Activated CD4-positive, alpha-beta T cell treated with anti-CD3 and anti-CD28 coated beads, Interleukin-2, amount 50 U/mL, for 24 hours (primary cell): ENCODE data around the gene OR6Q1.

Experiments used
- DNase-seq, 2 donors: peaks; one replicate each; pipeline ENCODE4 v3.0.0-alpha.2; 2020; ENCODE audit warnings: low read depth in 1 of 2, low spot score in 1 of 2

OR6Q1 gene

DNA sequence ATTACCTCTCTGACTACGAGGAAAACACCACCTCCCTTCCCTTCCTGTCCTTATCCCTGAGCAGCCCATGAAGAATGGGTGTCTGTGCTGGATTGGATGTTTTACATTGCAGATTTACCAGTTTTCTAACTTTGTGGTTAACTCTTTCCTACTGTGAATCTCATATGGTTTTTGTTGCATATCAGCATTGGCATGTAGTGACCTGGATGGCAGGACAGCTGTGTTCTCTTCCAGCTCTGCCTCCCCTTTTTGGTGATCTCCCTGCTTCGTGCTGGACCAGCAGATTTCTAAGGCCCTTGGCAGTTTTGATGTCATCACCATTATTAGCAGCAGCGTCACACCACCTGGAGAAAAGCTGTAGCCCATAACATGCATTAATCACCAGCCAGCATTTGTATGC lies 26.7 kb downstream of the OR6Q1 start:
- no peak for DNase-seq

DNA sequence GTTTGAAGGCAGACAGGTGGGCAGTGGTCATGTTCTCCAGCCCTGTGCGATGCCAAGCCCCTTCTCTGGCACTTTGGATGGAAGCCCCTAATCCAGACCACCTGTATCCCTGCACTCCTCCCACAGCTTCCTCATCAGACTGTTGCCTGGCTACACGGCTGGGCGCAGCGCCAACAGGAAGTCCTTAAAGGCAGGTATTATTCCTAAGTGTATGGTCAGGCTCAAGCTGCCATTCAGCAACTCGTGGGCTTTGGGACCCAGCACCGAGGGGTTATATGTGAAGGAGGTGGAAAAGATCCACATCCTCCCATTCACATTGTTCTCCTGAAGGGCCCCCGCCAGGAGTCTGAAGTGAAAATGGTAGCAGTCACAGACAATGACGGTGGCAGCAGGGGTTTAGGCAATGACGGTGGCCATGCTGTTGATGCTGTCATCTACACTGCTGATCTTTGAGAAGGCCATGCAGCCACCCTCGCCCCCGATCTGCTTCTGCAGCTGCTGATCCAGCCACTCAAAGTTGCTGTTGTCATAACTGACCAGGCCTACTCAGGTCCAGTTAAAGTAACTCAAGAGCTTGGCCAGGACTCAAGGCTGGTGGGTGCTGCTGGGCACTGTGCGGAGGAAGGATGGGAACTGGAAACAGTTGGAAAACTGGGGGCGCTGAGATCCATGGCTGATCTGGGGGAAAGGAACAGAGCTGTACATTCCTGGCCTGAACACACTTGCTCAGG lies 27.7 kb downstream of the OR6Q1 start:
- DNase-seq, result no peak

DNA sequence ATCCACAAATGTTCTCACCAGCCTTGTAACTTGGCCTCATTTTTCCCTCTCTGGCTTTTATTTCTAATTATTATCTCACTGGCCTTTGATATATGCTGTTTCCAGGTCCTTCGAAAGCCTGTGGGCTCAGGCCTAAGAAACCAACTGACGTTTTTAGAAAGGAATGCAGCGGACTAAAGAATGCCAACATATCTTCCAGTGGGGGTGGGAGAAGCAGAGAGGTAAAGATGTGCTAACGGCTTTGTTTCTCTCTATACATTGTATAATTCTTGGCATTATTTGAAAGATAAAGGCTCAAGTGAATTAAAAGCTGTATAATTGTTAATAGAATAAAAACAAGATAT lies 28.2 kb downstream of the OR6Q1 start:
- DNase-seq, result no peak

DNA sequence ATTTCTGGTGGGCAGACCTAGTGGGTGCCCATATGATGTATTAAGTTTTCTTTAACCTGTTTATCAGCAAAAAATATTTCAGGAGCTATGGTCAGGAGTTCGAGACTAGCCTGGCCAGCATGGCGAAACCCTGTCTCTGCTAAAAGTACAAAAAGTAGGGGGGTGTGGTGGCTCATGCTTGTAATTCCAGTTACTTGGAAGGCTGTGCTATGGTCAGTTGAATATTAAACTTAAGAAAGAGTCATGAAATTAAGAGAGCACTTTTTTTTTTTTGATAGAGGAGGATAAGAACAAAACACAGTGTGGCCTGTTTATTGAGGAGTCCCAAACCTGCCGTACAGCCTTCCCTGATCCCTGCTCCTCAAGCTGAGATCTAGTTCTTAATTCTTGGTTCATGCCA lies 29.8 kb downstream of the OR6Q1 start:
- no peak for DNase-seq

DNA sequence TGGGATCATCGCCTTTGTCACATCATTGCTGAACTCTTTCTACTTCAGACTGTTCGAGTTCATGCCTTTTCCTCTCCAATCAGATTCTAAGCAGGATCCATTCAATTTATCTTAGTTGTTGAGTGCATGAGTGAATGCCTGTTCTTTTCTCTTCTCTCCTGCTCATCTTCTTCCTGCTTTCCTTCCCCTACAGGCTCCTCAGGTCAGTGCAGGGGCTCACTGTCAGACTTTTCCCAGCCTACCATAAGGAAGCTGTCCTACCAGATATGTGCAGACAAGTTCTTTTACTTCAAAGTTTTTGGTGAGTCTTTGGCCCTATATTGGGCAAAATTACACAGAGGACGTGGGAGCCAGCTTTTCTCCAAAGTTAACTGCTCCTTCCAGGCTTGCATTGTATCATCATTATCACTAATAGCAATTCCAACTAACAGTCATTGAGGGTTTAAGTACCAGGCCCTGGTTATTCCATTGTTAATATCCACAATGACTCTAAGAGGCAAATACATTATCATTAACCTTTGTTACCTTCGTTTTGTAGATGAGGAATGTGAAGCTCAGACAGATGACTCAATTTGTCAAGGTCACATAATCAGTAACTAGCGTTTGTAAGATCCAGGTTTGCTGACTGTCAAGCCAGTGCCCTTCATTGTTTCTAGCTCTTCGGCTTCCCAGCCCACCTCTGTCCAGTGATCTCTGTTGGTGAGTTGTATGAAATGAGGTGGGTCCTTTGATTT lies 30.4 kb downstream of the OR6Q1 start:
- no peak for DNase-seq

DNA sequence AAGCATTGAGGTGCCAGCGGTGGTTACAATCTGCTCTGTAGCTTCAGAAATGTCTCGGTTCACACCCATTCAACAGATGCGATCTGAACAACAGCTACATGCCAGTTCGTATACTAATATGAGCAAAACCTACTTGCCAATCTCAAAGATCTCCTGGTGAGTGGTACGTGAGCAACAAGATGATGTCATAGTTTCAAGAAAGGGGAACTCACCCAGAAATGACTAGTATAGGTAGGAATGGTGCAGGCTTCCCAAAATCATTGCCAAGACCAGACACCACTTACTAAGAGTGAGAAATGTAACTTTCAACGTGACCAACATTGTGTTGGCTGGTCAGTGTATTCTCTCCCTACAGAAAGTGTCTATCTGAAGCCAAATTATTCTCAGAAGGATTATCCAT lies 31.1 kb downstream of the OR6Q1 start:
- no peak for DNase-seq

DNA sequence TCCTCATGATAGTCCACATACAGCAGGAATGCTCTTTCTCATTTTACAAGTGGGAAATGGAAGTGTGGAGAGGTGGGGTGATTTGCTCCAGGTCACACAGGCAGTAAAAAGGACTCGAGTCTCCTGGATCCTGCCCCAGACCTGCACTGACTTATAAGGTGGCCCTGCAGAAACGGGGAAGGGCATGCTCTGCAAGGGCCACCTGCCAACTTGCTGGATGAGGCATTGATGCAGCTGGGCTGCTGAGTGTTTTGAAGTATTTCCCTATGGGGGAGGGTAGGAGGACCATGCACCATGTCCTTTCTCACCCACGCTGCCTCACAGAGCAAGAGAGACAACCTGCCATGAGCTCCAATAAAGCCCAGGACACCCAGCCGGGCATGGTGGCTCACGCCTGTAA lies 36.9 kb downstream of the OR6Q1 start:
- no peak for DNase-seq

DNA sequence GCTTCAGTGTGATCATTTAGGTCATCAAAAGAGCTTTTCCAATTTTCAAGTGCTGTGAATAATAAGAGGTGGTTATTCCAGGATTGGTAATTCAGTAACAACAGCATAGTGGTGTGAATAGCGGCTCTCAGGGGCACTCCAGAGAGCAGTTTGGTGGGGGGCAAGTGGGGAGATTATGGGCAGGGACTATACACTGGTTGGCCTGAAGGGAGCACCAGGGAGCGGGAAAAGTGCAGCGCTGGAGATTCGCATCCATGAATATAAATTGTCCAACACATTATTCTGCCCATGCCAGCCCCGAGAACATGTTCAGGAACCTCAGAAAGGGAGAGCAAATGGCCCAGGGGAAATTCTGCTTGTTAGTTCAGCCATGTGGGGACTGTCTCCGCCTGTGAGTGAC lies 37.9 kb downstream of the OR6Q1 start:
- DNase-seq, result no peak

DNA sequence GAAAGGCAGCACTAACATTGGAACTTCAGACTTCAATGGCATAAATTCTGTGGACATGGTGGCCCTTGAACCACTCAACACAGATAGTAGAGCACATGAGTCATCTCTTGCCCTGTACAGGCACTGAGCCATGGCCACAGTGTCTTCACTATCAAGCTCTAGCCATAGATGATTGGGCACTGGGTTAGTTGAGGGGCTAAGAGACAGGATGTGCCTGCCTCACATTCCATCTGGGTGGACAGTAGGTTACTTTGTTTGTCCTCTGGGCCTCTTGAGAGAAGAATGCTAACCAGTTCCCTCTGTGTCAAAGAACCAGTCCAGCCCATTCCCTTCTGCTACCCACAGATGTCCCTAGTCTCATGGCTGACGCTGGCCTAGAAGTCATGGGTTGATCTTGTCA lies 39.8 kb downstream of the OR6Q1 start:
- no peak for DNase-seq

DNA sequence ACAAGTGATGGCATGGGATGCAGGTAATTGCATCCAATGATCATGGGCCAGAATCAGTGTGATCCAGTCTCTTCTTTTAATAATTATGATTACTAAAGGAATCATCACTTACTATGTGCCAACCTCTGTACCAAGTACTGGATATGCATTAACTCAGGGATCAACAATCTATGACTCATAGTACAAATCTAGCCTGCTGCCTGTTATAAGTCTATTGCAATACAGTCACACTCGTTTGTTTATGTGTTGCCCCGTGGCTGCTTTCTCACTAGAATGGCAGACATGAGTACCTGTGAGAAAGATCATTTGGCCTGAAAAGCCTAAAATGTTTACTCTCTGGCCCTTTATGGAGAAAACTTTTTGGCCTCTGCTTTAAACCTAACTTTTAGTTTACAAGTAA lies 45.0 kb downstream of the OR6Q1 start:
- DNase-seq, result no peak
